Neuronal stem cell (in vitro differentiated cells): Measurements from ENCODE around the gene FBH1.
"Not testable (repeated sequence)": the region's sequence is repeated elsewhere in the genome, so short reads cannot be mapped to it uniquely, and the experiment has no call there.

Source experiments
- DNase-seq: peaks from one replicate; pipeline ENCODE4 v3.0.0-alpha.2; 2013; ENCODE audit warnings: low spot score
- H2AFZ ChIP-seq: one replicate; pipeline ENCODE4 v1.6.1; 2013; ENCODE audit warnings: mild to moderate bottlenecking, low read length, inconsistent platforms
- H2AK5ac ChIP-seq: 2 replicates; pipeline ENCODE4 v1.6.1; 2013; ENCODE audit warnings: low read depth, mild to moderate bottlenecking, inconsistent platforms, low read length, moderate library complexity, mixed read lengths
- H2BK120ac ChIP-seq: 2 replicates; pipeline ENCODE4 v1.6.1; 2013; ENCODE audit warnings: low read depth, mild to moderate bottlenecking, inconsistent platforms, low read length, moderate library complexity, mixed read lengths
- H2BK12ac ChIP-seq: one replicate; pipeline ENCODE4 v1.6.1; 2013; ENCODE audit warnings: low read length, inconsistent platforms
- H2BK15ac ChIP-seq: 2 replicates; pipeline ENCODE4 v1.6.1; 2013; ENCODE audit warnings: mild to moderate bottlenecking, low read length, inconsistent platforms, mixed read lengths
- H2BK5ac ChIP-seq: one replicate; pipeline ENCODE4 v1.6.1; 2013; ENCODE audit warnings: inconsistent platforms, mild to moderate bottlenecking, low read length, moderate library complexity
- H3K14ac ChIP-seq: one replicate; pipeline ENCODE4 v1.6.1; 2013; ENCODE audit warnings: low read length, inconsistent platforms
- H3K18ac ChIP-seq: 2 replicates; pipeline ENCODE4 v1.6.1; 2013; ENCODE audit warnings: low read length, inconsistent platforms
- H3K23ac ChIP-seq: 2 replicates; pipeline ENCODE4 v1.6.1; 2013; ENCODE audit warnings: low read depth, mild to moderate bottlenecking, mixed read lengths, low read length, inconsistent platforms; ENCODE audit not compliant: poor library complexity
- H3K27ac ChIP-seq: replicated peaks from 3 replicates; pipeline ENCODE4 v1.5.1; 2013; ENCODE audit warnings: low read length, inconsistent platforms
- H3K27me3 ChIP-seq, 3 experiments: 2 replicates each; pipeline ENCODE4 v1.6.1; 2013; ENCODE audit warnings: low read length in 3 of 3, mild to moderate bottlenecking in 2 of 3, inconsistent platforms in 1 of 3, low read depth in 1 of 3, mixed read lengths in 1 of 3, moderate library complexity in 1 of 3; ENCODE audit not compliant: control insufficient read depth in 3 of 3, insufficient read depth in 3 of 3
- H3K36me3 ChIP-seq, 2 donors: replicated peaks in 1 of 2; 2 replicates each; pipeline ENCODE4 v1.6.1; 2013; ENCODE audit warnings: low read length in 2 of 2; ENCODE audit not compliant: control insufficient read depth in 2 of 2, insufficient read depth in 2 of 2
- H3K4ac ChIP-seq: 2 replicates; pipeline ENCODE4 v1.6.1; 2013; ENCODE audit warnings: inconsistent platforms, mild to moderate bottlenecking, low read length, moderate library complexity
- H3K4me1 ChIP-seq, 2 donors: 1 replicate in 1 of 2; 2 replicates in 1 of 2; pipeline ENCODE4 v1.6.1; 2013; ENCODE audit warnings: low read length in 2 of 2, low read depth in 1 of 2; ENCODE audit not compliant: control insufficient read depth in 2 of 2, insufficient read depth in 1 of 2
- H3K4me2 ChIP-seq: one replicate; pipeline ENCODE4 v1.6.1; 2013; ENCODE audit warnings: mild to moderate bottlenecking, low read length, inconsistent platforms; ENCODE audit not compliant: insufficient read depth, poor library complexity, severe bottlenecking
- H3K4me3 ChIP-seq, 2 donors: 2 replicates each; pipeline ENCODE4 v1.5.1; 2013; ENCODE audit warnings: low read length in 2 of 2, mild to moderate bottlenecking in 2 of 2, inconsistent platforms in 1 of 2, moderate library complexity in 1 of 2
- H3K79me1 ChIP-seq: one replicate; pipeline ENCODE4 v1.6.1; 2013; ENCODE audit warnings: low read depth, mild to moderate bottlenecking, inconsistent platforms, low read length, moderate library complexity
- H3K9ac ChIP-seq: one replicate; pipeline ENCODE4 v1.6.1; 2013; ENCODE audit warnings: mild to moderate bottlenecking, low read depth, low read length, inconsistent platforms; ENCODE audit not compliant: poor library complexity
- H3K9me3 ChIP-seq, 2 donors: replicated peaks in 1 of 2; 2 replicates each; pipeline versions ENCODE3 to v1.6.1; 2013; ENCODE audit warnings: low read length in 2 of 2, mild to moderate bottlenecking in 2 of 2, inconsistent platforms in 1 of 2, low read depth in 1 of 2, mixed read lengths in 1 of 2, moderate library complexity in 1 of 2; ENCODE audit not compliant: control insufficient read depth in 2 of 2, insufficient read depth in 1 of 2
- H4K8ac ChIP-seq: one replicate; pipeline ENCODE4 v1.6.1; 2013; ENCODE audit warnings: low read depth, mild to moderate bottlenecking, inconsistent platforms, low read length, moderate library complexity
- H4K91ac ChIP-seq: one replicate; pipeline ENCODE4 v1.6.1; 2013; ENCODE audit warnings: low read length, low read depth, mild to moderate bottlenecking, inconsistent platforms; ENCODE audit not compliant: poor library complexity
- WGBS, 2 donors: extraction: QIAGEN DNeasy Blood & Tissue Kit; methylation state at CpG; one replicate each; pipeline ENCODE4 v1.1.7; 2013; ENCODE audit warnings: missing lambda C conversion rate in 2 of 2, mixed read lengths in 1 of 2; ENCODE audit not compliant: insufficient read length in 2 of 2, insufficient replicate concordance in 1 of 2; ENCODE audit errors: extremely low coverage in 2 of 2; 5-methylcytosine and 5-hydroxymethylcytosine counted together

Gene FBH1

GRCh38 chr10:5961405-5962100 lies 71.5 kb downstream of the FBH1 start:
- no peak overlapping the region for H4K91ac ChIP-seq
- no peak overlapping the region for H3K4me2 ChIP-seq
- H2AK5ac ChIP-seq, result no peak overlapping the region
- H2BK120ac ChIP-seq, result no peak overlapping the region
- H3K27ac ChIP-seq, result no peak overlapping the region
- H3K9me3 ChIP-seq, result no peaks in the 10 kb centered on the region
- peak overlapping the region; percentile 94 for H4K8ac ChIP-seq
- no peaks in the 10 kb centered on the region for H3K4me1 ChIP-seq
- peak overlapping the region; percentile 11 for H3K18ac ChIP-seq
- no peak overlapping the region for H2BK5ac ChIP-seq
- no peak overlapping the region for H3K4ac ChIP-seq
- peak overlapping the region; percentile 40 for H3K14ac ChIP-seq
- DNase-seq, result no peak
- no peaks in the 10 kb centered on the region for H3K36me3 ChIP-seq
- no peak overlapping the region for H2BK15ac ChIP-seq
- peaks cover 0 to 29% (median 0%) of the 10 kb centered on the region in 3 experiments for H3K27me3 ChIP-seq
- no peak overlapping the region for H2BK12ac ChIP-seq
- H3K23ac ChIP-seq, result peak overlapping the region; percentile 16
- no peak overlapping the region for H2AFZ ChIP-seq
- H3K9ac ChIP-seq, result no peak overlapping the region
- no peak overlapping the region for H3K4me3 ChIP-seq
- no peaks in the 10 kb centered on the region for H3K79me1 ChIP-seq
- WGBS, 2 donors, result no CpG with 5 or more reads among the region's 29 CpGs

- H2AFZ ChIP-seq, H3K18ac ChIP-seq, H2AK5ac ChIP-seq, H4K8ac ChIP-seq, H2BK12ac ChIP-seq, DNase-seq, H3K14ac ChIP-seq, H2BK5ac ChIP-seq, H3K4me1 ChIP-seq, H3K79me1 ChIP-seq, H3K4me3 ChIP-seq, H2BK120ac ChIP-seq, H3K23ac ChIP-seq, H3K4me2 ChIP-seq, H3K9me3 ChIP-seq, H3K27ac ChIP-seq, H3K9ac ChIP-seq, H2BK15ac ChIP-seq, H4K91ac ChIP-seq, H3K36me3 ChIP-seq, H3K4ac ChIP-seq: not testable (repeated sequence)
- H3K27me3 ChIP-seq, result peaks cover 0 to 29% (median 0%) of the 10 kb centered on the region in 3 experiments
- WGBS, 2 donors, result no CpG with 5 or more reads among the region's 10 CpGs
Observed at GRCh38 chr10:5962358-5962940, 72.4 kb downstream of the FBH1 start.

- Histone ChIP-seq H2AFZ (no peak overlapping the region), H2BK120ac (no peak overlapping the region), H3K18ac (no peak overlapping the region), H2BK15ac (no peak overlapping the region), H3K9ac (no peak overlapping the region), H3K9me3 (no peaks in the 10 kb centered on the region), H4K91ac (no peak overlapping the region), H3K4me3 (no peak overlapping the region), H3K23ac (no peak overlapping the region), H3K4me1 (no peaks in the 10 kb centered on the region), H3K27ac (no peak overlapping the region), H2BK5ac (no peak overlapping the region), H3K14ac (no peak overlapping the region), H3K4ac (no peak overlapping the region), H2BK12ac (no peak overlapping the region), H3K27me3 (peaks cover 0 to 29% (median 0%) of the 10 kb centered on the region in 3 experiments), H3K4me2 (no peak overlapping the region), H4K8ac (no peak overlapping the region), H2AK5ac (no peak overlapping the region), H3K79me1 (no peaks in the 10 kb centered on the region), H3K36me3 (no peaks in the 10 kb centered on the region)
- WGBS, 2 donors, result no CpG with 5 or more reads among the region's 7 CpGs
- DNase-seq, result no peak
Observed at GRCh38 chr10:5963071-5963470, 73.0 kb downstream of the FBH1 start.

- Histone ChIP-seq H3K23ac (no peak overlapping the region), H3K4me2 (no peak overlapping the region), H3K9me3 (no peaks in the 10 kb centered on the region), H3K14ac (no peak overlapping the region), H3K4me1 (peaks cover under 1 to 2% of the 10 kb centered on the region in 2 donors), H3K27ac (no peak overlapping the region), H3K9ac (no peak overlapping the region), H4K91ac (no peak overlapping the region), H2BK15ac (no peak overlapping the region), H2BK120ac (no peak overlapping the region), H3K36me3 (no peaks in the 10 kb centered on the region), H3K4me3 (no peak overlapping the region), H2AK5ac (no peak overlapping the region), H3K79me1 (no peaks in the 10 kb centered on the region), H2AFZ (no peak overlapping the region), H3K18ac (no peak overlapping the region), H2BK12ac (no peak overlapping the region), H3K4ac (no peak overlapping the region), H2BK5ac (no peak overlapping the region), H3K27me3 (peaks cover 0 to 29% (median 0%) of the 10 kb centered on the region in 3 experiments), H4K8ac (no peak overlapping the region)
- WGBS, 2 donors, result no CpG with 5 or more reads among the region's 10 CpGs
- no peak for DNase-seq
Observed at GRCh38 chr10:5963591-5963990, 73.5 kb downstream of the FBH1 start.
